A549 (cell line): Measurements from ENCODE around the gene TRMT61B.

ENCODE experiments used
- CEBPB ChIP-seq, 2 experiments: fragments of >200 bp in 1 of 2; sonication (Bioruptor Twin) in 1 of 2; formaldehyde crosslinking in 1 of 2; IDR thresholded peaks; 2 replicates each; pipeline ENCODE4 v1.6.1; 2012 to 2016
- HOXA7 ChIP-seq: fragments of 250-450 bp; sonication (Bioruptor Pico); IDR thresholded peaks from 2 replicates; pipeline ENCODE4 v1.5.0; 2020; ENCODE audit warnings: mild to moderate bottlenecking, moderate library complexity
- MYC ChIP-seq: IDR thresholded peaks from 2 replicates; pipeline ENCODE4 v1.6.1; 2012; ENCODE audit warnings: mild to moderate bottlenecking, inconsistent platforms, low read length, improper control_type of control experiment, borderline replicate concordance
- POLR2A ChIP-seq: IDR thresholded peaks from 2 replicates; pipeline ENCODE4 v1.6.1; 2012; ENCODE audit warnings: mild to moderate bottlenecking, low read length
- POLR2AphosphoS2 ChIP-seq: conservative IDR thresholded peaks from 2 replicates; pipeline ENCODE4 v1.6.1; 2012; ENCODE audit warnings: low read length, improper control_type of control experiment, inconsistent platforms
- RAD21 ChIP-seq, 2 experiments: fragments of >200 bp in 1 of 2; sonication (Bioruptor Twin) in 1 of 2; formaldehyde crosslinking in 1 of 2; IDR thresholded peaks in 1 of 2; conservative IDR thresholded peaks in 1 of 2; 2 replicates in 1 of 2; 3 replicates in 1 of 2; pipeline ENCODE4 v1.6.1; 2012 to 2018; ENCODE audit warnings: inconsistent platforms in 1 of 2
- RCOR1 ChIP-seq: fragments of 150-350 bp; IDR thresholded peaks from 2 replicates; pipeline ENCODE4 v1.6.1; 2014; ENCODE audit warnings: antibody characterized with exemption, low read length, low read depth
- SREBF2 ChIP-seq: fragments of 450-650 bp; IDR thresholded peaks from 2 replicates; pipeline ENCODE4 v1.6.1; 2014; ENCODE audit warnings: mild to moderate bottlenecking, moderate library complexity
- ZFP36 ChIP-seq: fragments of 450-650 bp; IDR thresholded peaks from 2 replicates; pipeline ENCODE4 v1.6.1; 2014; ENCODE audit warnings: borderline replicate concordance; ENCODE audit not compliant: partially characterized antibody
- TF ChIP-seq, protein P1 (sequence below): fragments of >200 bp; sonication (Bioruptor Twin); formaldehyde crosslinking; IDR thresholded peaks from 3 replicates; pipeline ENCODE4 v1.6.1; 2016
- TF ChIP-seq, protein P2 (sequence below): fragments of >200 bp; sonication (Bioruptor Twin); formaldehyde crosslinking; IDR thresholded peaks from 3 replicates; pipeline ENCODE4 v1.5.1; 2016
- TF ChIP-seq, protein P3 (sequence below): fragments of 200-600 bp; sonication (generic); IDR thresholded peaks from 2 replicates; pipeline ENCODE4 v1.6.1; 2016; ENCODE audit warnings: antibody characterized with exemption, mild to moderate bottlenecking, moderate library complexity
- TF ChIP-seq, protein P4 (sequence below): IDR thresholded peaks from 2 replicates; pipeline ENCODE4 v1.6.1; 2012

DNA sequence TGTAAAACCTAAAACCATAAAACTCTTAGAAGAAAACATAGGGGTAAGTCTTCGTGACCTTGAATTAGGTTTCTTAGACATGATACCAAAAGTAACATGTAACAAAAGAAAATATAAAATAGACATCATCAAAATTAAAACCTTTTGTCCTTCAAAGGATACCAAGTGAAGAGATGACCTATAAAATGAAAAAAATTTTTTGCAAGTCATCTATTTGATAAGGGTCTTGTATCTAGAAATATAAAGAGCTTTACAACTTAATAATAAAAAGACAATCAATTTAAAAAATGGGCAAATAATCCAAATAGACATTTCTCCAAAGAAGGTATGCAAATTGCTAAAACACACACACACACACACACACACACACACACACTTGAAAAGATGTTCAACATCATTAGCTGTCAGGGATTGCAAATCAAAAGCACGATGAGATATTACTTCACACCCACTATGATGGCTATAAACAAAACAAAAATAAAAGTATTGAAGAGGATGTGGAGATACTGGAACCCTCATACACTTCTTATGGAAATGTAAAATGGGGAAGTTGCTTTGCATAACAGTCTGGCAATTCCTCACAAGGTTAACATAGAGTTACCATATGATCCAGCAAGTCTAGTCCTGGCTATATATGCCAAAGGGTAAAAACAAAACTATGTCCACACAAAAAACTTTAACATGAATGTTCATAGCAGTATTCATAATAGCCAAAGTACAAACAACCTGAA, 36.2 kb downstream of the TRMT61B start:
- TF ChIP-seq, protein P1, sequence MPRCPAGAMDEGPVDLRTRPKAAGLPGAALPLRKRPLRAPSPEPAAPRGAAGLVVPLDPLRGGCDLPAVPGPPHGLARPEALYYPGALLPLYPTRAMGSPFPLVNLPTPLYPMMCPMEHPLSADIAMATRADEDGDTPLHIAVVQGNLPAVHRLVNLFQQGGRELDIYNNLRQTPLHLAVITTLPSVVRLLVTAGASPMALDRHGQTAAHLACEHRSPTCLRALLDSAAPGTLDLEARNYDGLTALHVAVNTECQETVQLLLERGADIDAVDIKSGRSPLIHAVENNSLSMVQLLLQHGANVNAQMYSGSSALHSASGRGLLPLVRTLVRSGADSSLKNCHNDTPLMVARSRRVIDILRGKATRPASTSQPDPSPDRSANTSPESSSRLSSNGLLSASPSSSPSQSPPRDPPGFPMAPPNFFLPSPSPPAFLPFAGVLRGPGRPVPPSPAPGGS: no peak
- TF ChIP-seq, protein P2, sequence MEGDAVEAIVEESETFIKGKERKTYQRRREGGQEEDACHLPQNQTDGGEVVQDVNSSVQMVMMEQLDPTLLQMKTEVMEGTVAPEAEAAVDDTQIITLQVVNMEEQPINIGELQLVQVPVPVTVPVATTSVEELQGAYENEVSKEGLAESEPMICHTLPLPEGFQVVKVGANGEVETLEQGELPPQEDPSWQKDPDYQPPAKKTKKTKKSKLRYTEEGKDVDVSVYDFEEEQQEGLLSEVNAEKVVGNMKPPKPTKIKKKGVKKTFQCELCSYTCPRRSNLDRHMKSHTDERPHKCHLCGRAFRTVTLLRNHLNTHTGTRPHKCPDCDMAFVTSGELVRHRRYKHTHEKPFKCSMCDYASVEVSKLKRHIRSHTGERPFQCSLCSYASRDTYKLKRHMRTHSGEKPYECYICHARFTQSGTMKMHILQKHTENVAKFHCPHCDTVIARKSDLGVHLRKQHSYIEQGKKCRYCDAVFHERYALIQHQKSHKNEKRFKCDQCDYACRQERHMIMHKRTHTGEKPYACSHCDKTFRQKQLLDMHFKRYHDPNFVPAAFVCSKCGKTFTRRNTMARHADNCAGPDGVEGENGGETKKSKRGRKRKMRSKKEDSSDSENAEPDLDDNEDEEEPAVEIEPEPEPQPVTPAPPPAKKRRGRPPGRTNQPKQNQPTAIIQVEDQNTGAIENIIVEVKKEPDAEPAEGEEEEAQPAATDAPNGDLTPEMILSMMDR: no peak
- TF ChIP-seq MYC (no peak), POLR2A (no peak), SREBF2 (no peak), POLR2AphosphoS2 (no peak), RCOR1 (no peak), CEBPB (IDR thresholded peaks at IDR 0.05) (no peak), RAD21 (conservative IDR thresholded peaks at IDR 0.05 in 1 of 2, IDR thresholded peaks at IDR 0.05 in 1 of 2) (no peak), HOXA7 (no peak), ZFP36 (no peak)
- TF ChIP-seq, protein P3, sequence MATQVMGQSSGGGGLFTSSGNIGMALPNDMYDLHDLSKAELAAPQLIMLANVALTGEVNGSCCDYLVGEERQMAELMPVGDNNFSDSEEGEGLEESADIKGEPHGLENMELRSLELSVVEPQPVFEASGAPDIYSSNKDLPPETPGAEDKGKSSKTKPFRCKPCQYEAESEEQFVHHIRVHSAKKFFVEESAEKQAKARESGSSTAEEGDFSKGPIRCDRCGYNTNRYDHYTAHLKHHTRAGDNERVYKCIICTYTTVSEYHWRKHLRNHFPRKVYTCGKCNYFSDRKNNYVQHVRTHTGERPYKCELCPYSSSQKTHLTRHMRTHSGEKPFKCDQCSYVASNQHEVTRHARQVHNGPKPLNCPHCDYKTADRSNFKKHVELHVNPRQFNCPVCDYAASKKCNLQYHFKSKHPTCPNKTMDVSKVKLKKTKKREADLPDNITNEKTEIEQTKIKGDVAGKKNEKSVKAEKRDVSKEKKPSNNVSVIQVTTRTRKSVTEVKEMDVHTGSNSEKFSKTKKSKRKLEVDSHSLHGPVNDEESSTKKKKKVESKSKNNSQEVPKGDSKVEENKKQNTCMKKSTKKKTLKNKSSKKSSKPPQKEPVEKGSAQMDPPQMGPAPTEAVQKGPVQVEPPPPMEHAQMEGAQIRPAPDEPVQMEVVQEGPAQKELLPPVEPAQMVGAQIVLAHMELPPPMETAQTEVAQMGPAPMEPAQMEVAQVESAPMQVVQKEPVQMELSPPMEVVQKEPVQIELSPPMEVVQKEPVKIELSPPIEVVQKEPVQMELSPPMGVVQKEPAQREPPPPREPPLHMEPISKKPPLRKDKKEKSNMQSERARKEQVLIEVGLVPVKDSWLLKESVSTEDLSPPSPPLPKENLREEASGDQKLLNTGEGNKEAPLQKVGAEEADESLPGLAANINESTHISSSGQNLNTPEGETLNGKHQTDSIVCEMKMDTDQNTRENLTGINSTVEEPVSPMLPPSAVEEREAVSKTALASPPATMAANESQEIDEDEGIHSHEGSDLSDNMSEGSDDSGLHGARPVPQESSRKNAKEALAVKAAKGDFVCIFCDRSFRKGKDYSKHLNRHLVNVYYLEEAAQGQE: no peak
- TF ChIP-seq, protein P4, sequence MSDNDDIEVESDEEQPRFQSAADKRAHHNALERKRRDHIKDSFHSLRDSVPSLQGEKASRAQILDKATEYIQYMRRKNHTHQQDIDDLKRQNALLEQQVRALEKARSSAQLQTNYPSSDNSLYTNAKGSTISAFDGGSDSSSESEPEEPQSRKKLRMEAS: no peak
